ENCODE measurements around the gene ITGB2. TPM values are rescaled to one million over a fixed set of nuclear protein-coding genes. Genes with fewer than 3 reads are reported as not detected.
A peak's percentile ranks its signal among the peaks of the same experiment; 100 is the strongest.

ITGB2 gene
- total RNA-seq, 2 donors from 2014 or later: 16.7 to 63.6 TPM

DNA sequence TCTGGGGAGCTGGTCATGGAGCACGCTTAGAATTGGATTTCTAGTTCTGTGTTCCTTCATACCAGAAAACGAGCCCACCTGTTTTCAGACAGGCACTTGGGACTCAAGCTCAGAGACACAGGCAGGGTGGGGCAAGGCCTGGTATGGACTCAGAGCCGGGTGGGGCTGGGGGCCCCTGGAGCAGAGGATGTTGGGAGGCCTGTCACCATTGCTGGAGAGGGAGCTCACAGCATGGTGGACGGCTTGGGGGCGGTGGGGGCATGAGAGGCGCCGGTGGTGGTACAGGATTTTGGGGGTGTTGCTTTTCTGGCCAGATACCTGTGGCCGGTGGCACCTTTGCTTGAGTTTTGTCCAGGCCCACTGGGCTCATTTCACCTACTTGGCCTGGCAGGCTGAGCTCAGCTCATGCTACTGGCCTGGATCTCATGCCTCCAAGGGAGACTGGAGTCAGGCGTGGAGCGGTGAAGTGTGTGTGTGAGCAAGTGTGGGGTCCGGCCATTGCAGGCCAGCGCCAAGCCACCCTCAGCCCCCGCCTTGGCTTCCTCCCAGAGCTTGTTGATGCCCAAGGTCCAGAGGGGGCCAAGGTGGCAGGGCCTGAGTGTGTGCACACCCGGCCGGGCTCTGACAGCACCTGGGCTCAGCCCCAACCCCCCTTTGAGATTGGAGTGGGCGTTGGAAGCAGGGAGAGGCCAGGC lies 27.9 kb upstream of the ITGB2 start:
- Histone ChIP-seq H3K27me3 (no peaks in the 10 kb centered on the region), H3K4me1 (peaks cover 0 to 57% of the 10 kb centered on the region in 2 donors), H3K36me3 (peaks cover 16% of the 10 kb centered on the region), H3K4me3 (no peak overlapping the region), H3K27ac (peak overlapping the region; percentile 46 to 75), H3K9me3 (no peaks in the 10 kb centered on the region)
- no peak for DNase-seq (ENCODE audit: low spot score)
- TF ChIP-seq, protein P1, sequence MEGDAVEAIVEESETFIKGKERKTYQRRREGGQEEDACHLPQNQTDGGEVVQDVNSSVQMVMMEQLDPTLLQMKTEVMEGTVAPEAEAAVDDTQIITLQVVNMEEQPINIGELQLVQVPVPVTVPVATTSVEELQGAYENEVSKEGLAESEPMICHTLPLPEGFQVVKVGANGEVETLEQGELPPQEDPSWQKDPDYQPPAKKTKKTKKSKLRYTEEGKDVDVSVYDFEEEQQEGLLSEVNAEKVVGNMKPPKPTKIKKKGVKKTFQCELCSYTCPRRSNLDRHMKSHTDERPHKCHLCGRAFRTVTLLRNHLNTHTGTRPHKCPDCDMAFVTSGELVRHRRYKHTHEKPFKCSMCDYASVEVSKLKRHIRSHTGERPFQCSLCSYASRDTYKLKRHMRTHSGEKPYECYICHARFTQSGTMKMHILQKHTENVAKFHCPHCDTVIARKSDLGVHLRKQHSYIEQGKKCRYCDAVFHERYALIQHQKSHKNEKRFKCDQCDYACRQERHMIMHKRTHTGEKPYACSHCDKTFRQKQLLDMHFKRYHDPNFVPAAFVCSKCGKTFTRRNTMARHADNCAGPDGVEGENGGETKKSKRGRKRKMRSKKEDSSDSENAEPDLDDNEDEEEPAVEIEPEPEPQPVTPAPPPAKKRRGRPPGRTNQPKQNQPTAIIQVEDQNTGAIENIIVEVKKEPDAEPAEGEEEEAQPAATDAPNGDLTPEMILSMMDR (IDR thresholded peaks at IDR 0.05): no peak

DNA sequence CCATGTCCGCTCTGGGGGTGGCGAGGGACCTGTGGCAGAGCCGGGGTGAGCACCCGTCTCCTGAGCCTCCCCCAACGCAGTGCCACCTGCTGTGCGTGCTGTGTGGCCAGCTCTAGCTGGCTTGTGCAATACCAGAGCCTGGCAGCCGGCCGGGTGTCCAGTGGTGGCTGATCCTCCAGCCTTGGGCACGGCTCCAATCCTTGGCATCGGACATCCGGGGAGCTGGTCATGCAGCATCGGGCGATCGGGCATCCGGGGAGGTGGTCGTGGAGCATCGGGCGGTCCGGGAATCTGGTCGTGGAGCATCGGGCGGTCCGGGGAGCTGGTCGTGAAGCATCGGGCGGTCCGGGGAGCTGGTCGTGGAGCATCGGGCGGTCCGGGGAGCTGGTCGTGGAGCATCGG lies 27.2 kb upstream of the ITGB2 start:
- DNase-seq (ENCODE audit: low spot score): no peak
- peaks cover 17% of the 10 kb centered on the region for H3K36me3 ChIP-seq
- no peak overlapping the region for H3K4me3 ChIP-seq
- H3K4me1 ChIP-seq: peaks cover 0 to 51% of the 10 kb centered on the region in 2 donors
- H3K27me3 ChIP-seq: no peaks in the 10 kb centered on the region
- peak overlapping the region in 1 of 2 donors; percentile 75 for H3K27ac ChIP-seq
- TF ChIP-seq, protein P1 (IDR thresholded peaks at IDR 0.05): no peak
- no peaks in the 10 kb centered on the region for H3K9me3 ChIP-seq

DNA sequence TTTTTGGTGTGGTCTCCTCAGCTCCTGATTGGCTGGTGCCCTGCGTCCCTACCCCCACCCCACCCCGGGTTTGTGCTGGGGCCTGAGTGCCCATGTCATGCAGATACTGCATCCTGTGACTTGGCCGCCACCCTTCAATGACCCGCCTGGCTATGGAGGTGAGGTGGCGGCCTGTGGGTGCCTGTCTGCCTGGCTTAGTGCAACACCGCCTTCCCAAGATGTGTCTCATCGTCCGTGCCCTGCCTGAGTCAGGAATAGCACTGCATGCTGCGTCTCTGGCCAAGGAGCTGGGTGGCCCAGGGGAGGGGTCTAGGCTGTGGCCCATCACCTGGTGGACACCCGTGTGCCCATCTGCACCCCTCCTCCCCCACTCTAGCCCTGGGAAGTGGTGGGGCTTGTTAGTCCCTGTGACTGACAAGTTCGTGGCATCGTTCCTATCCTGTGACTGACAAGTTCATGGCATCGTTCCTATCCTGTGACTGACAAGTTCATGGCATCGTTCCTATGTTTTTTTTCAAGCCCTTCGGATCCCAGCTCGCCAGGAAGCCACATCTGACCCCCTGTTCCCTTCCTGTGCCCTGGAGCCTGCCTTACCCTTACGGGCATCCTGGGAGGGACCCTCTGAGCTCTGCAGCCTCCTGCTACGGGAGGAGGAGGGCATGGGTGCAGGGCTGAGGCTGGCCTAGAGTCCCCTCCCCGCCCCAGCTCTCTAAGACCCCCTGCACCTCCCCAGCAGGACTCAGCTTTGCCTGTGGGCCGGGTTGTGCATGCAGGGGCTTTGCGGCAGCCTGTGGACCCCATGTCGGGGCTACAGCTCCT lies 26.6 kb upstream of the ITGB2 start:
- Histone ChIP-seq H3K9me3 (no peaks in the 10 kb centered on the region), H3K27me3 (no peaks in the 10 kb centered on the region), H3K4me1 (peaks cover 0 to 47% of the 10 kb centered on the region in 2 donors), H3K27ac (peak overlapping the region; percentile 40 to 75), H3K4me3 (no peak overlapping the region), H3K36me3 (peaks cover 17% of the 10 kb centered on the region)
- TF ChIP-seq, protein P1 (IDR thresholded peaks at IDR 0.05): no peak
- DNase-seq (ENCODE audit: low spot score): no peak

DNA sequence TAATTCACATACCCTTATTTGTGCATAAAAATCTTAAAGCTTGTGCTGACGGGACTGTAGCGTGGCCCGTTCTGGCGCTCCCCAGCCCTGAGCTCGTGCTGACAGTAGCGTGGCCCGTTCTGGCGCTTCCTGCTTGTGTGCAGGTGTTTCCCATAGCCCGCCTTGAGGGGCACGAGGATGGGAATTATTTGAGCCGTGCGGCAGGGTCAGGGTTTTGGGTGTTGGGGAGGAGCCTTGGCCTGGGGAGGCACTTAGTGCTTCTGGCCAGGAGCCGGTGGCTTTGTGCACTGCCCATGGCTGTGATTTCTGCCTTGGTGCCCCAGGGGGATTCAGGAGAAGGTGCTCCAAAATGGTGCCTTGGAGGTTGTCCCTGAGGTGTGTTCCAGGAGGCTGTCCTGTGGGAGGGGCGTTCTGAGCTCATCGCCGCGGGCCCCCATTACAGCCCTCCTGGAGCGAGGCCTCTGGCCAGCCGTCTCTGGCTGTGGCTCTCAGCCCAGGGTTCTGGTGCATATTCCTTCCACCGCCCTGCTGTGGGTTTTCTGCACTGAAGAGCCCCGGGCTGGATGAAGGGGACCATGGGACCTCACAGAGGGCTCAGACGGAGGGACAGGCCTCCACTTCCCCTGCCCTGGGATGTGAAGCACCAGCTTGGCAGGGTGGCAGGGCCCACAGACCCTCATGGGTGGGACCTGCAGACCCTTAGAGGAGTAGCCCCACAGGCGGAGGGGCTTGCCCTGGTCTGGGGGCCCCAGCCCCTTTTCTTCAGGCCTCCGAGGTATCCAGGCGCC lies 25.7 kb upstream of the ITGB2 start:
- H3K9me3 ChIP-seq: no peaks in the 10 kb centered on the region
- DNase-seq (ENCODE audit: low spot score): no peak
- H3K4me3 ChIP-seq: no peak overlapping the region
- H3K36me3 ChIP-seq: peaks cover 17% of the 10 kb centered on the region
- H3K4me1 ChIP-seq: peaks cover 0 to 52% of the 10 kb centered on the region in 2 donors
- H3K27me3 ChIP-seq: no peaks in the 10 kb centered on the region
- peak overlapping the region in 1 of 2 donors; percentile 75 for H3K27ac ChIP-seq
- TF ChIP-seq, protein P1 (IDR thresholded peaks at IDR 0.05): no peak

DNA sequence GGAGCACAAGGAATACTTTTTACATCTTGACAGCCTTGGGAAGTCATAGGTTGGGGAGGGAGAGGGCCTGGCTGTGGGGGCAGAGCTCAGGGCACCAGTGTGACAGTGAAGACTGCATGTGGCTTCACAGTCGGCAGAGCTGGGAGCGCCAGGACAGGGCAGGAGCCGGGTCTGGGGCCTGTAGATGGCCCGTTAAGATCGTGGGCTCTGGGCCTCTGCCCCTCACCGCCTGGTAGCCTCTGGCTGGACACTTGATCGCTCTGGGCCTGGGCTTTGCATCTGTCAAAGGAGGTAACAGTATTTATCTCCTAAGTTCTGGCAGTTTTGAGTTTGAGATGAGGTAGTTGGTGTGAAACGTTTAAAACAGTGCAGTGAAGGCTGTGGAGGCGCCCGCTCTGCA lies 23.9 kb upstream of the ITGB2 start:
- Histone ChIP-seq H3K36me3 (peaks cover 17% of the 10 kb centered on the region), H3K9me3 (no peaks in the 10 kb centered on the region), H3K4me1 (peaks cover 0 to 50% of the 10 kb centered on the region in 2 donors), H3K27ac (no peak overlapping the region), H3K4me3 (no peak overlapping the region), H3K27me3 (no peaks in the 10 kb centered on the region)
- DNase-seq (ENCODE audit: low spot score): no peak
- TF ChIP-seq, protein P1 (IDR thresholded peaks at IDR 0.05): no peak
